HL-60/S4 (cell line): ENCODE data around the gene VOPP1.
"Not testable (repeated sequence)": the region's sequence is repeated elsewhere in the genome, so short reads cannot be mapped to it uniquely, and the experiment has no call there.

ENCODE experiments used
- in situ Hi-C: fragments of 300-500 bp; cut with MboI; formaldehyde crosslinking; loops from 2 replicates; pipeline ENCODE4 v1.14.3; 2022; ENCODE audit warnings: low sequenced_read_pairs

VOPP1 gene

GRCh38 chr7:55473932-55474331 is 98.4 kb downstream of the VOPP1 start:
- in situ Hi-C loops: no loop called here

GRCh38 chr7:55472928-55473725 is 99.2 kb downstream of the VOPP1 start:
- in situ Hi-C loops: no loop called here

DNA sequence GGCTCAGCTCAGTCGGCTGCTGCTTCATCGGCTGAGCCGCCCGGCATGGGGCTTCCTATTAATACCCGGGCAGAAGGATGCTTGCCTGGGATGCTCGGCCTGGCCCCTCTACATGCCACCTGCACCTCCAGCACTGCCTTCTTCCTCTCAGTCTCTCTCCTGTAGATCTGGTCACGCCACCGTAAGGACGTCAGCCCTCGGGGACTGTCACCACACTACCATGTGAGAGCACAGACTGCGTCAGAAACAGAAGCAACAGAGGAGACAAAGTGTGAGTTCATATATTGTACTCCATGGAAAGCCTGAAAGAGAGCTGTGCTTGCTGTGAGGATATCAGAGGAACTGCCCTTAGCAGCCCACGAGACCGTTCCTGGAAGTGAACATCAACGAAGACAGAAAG is 99.9 kb downstream of the VOPP1 start:
- in situ Hi-C loops: not testable (repeated sequence)

DNA sequence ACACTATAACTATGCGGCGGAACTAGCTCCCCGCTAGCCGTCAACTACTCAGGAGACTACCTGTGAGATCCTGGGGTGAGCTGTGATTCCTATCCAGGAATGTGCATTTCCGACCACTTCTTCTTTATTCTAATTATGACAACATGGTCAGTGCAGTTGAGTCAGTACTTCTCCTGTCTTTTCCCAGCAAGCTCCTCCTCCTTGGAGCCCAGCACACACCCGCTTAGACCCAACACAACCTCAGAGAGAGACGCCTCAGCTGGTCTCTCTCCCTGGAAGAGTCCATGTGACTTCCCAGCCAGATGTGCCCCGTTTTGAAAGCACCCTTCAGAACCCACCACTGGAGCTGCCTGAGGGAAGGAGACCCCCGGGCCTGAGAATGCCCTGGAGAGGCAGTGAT is 100.7 kb downstream of the VOPP1 start:
- in situ Hi-C loops: not testable (repeated sequence)

DNA sequence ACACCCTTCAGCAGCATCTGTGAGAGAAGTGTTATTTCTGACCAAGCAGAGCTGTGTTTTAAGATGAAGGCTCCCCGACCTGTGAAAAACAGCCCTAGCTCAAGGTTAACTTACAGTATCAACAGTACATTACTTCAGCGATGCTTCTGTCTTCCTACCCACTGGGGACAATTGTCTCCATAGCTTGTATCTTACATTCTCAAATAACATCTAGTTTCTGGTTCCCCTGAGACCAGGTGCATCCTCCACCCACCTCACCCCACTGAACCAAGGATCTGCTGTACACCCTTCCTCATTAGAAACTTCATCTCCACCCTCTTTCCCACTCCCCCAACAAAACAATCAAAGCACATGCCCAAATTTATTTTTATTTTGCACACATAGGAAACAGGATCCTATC is 102.0 kb downstream of the VOPP1 start:
- in situ Hi-C loops: no loop called here

GRCh38 chr7:55469721-55470120 is 102.6 kb downstream of the VOPP1 start:
- in situ Hi-C loops: no loop called here

DNA sequence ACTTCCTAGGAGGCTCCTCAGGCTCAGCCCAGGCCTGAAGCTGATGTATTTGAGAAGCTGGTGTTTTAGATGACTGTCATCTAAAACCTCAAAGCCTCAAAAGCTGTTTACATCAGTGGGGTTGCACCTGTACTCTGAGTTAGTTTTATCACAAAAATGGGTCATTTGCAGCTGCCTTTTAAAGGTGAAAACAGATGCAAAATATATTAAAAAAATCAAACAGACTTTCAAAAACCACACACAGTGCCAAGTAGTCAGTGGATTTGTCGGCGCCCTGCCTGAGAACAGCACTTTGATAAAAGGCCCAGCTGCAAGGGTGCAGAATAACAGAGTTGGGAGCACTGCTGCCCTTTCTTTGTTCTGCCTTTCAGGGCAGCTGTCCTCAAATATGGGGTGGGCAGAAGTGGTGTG is 103.0 kb downstream of the VOPP1 start:
- in situ Hi-C loops: no loop called here

- in situ Hi-C loops: no loop called here
Measured at GRCh38 chr7:55468495-55468894, 103.8 kb downstream of the VOPP1 start.

DNA sequence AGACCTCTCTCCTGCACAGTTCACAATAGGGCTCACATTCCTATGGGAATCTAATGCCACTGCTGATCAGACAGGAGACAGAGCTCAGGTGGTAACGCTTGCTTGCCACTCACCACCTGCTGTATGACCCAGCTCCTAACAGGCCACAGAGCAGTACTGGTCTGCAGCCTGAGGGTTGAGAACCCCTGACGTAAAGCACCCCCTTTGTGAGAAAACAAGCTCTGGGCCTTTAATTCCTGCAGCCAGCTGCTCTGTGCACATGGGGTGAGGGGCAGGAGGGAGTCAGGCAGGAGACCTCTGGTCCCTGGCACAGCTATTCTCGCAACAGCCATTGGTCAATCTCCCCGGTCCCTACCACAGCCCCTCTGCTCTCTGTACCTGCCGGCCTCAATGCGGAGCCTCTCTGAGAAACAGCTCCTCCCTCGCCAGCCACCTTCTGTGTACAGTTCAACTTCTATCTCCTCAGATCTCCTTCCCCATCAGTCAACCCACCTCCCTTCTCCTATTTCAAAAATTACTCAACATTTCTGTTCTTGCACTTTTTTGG is 105.2 kb downstream of the VOPP1 start:
- in situ Hi-C loops: no loop called here

DNA sequence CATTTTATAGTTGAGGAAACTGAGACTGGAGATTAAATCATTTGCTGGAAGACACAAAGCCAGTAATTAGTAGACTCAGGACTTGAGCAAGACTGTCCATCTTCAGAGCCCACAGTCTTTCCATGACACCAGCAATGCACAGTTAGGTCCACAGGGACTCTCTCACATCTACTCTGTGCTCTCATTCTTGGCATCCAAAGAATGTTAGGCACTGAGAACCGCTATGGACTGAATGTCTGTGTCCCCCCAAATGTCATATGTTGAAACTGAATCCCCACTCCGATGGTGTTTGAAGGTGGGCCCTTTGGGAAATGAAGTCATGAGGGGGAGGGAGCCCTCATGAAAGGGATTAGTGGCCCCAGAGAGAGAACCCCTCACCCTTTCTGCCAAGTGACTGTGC is 106.6 kb downstream of the VOPP1 start:
- in situ Hi-C loops: no loop called here

DNA sequence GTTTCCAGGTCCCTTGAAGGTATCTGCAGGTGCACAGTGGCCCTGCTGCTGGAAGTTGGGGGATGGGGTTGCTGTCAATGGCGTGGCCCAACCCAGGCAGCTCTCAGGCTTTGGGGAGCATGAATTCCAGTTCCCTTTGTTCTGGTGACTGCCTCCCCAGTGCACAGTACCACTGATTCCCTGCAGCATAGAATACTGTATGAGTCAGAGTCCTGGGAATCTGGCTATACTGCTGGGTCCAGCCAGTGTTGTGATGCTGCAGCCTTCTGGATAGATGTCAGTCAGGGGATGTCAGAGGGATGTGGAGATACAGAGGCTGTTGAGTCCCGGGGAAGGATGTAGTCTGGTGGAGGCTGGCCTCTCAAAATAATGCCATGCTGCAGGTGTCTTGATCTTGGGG is 107.9 kb downstream of the VOPP1 start:
- in situ Hi-C loops: no loop called here

DNA sequence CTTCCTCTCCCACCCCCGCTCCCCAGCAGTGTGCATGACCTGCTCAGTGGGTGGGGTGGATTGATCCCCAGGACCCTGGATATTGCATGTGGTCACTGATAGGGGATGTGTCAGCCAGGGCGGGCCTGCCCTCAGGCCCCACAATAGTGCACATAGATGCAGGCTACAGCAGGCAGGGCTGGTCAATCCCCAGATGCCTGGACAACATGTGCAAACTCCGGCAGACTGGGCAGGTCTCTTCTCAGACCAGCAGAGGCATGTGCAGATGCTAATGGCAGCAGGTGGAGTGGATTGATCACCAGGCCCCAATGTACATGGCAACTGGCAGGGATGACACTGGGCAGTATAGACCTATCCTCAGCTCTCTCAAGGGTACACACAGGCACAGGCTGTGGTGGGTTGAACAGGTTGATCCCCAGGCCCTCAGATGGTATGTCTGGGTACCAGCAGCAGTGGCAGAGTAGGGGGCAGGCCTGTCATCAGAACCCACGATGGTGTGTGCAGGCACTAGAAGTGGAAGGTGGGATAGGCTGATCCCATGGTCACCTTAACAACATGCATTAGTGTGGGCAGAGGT is 108.5 kb downstream of the VOPP1 start:
- in situ Hi-C loops: no loop called here

DNA sequence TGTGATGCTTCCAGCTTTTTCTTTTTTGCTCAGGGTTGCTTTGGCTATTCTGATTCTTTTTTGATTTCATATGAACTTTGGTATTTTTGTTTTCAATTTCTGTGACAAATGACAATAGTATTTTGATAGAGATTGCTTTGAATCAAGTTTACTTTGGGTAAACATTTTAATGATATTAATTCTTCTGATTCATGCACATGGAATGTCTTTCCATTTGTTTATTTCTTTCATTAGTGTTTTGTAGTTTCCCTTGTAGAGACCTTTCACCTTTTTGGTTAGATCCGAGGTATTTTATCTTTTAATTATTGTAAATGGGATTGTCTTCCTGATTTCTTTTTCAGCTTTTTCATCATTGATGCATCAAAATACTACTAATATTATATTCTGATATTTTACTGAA is 114.0 kb downstream of the VOPP1 start:
- in situ Hi-C loops: no loop called here

DNA sequence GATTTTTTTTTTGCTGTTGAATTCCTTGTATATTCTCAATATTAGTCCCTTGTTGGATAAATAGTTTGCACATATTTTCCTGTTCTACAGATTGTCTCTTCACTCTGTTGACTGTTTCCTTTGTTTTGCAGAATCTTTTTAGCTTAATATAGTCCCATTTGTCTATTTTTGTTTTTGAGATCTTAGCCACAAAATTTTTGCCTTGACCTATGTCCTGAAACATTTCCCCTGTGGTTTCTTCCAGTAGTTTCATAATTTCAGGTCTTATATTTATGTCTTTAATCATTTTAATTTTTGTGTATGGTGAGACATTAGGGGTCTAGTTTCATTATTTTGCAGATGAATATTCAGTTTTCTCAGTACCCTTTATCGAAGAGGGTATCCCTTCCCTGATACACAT is 114.5 kb downstream of the VOPP1 start:
- in situ Hi-C loops: no loop called here

DNA sequence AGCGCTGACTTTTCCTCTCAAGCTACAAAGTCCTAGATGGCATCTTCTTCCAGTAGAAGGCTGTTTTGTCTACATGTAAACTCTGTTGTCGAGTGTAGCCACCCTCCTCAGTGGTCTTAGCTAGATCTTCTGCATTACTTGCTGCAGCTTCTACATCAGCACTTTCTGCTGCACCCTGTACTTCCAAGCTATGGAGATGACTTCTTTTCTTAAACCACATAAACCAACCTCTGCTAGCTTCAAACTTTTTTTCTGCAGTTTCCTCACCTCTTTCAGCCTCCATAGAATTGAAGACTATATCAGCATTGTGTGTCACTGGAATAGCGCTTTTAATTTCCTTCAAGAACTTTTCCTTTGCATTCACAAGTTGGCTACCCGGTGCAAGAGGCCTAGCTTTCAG is 119.3 kb downstream of the VOPP1 start:
- in situ Hi-C loops: no loop called here

GRCh38 chr7:55449992-55450535 is 122.2 kb downstream of the VOPP1 start:
- in situ Hi-C loops: no loop called here

- in situ Hi-C loops: no loop called here
Measured at GRCh38 chr7:55449205-55449991, 122.9 kb downstream of the VOPP1 start.

GRCh38 chr7:55448526-55448925 is 123.8 kb downstream of the VOPP1 start:
- in situ Hi-C loops: no loop called here

DNA sequence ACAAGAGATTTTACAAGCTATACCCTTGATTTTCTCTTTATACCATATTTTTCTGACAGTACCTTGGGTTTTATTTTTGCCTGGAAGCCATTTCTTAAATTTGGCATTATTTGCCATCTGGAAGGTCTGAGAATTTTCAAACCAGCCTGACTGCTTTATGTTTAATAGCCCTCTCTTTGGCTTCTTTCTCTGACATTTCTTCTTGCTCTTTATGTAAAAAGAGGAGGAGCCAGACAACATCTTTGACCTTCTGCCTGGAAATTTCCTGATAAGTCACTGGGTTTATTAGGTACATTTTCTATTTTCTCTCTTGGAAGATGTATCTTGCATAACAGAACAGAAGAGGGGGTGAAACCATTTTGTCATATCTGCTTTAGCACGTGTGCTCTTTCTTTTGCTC is 127.5 kb downstream of the VOPP1 start:
- in situ Hi-C loops: no loop called here

- in situ Hi-C loops: no loop called here
Measured at GRCh38 chr7:55441774-55442522, 130.4 kb downstream of the VOPP1 start.

- in situ Hi-C loops: no loop called here
Measured at GRCh38 chr7:55441002-55441401, 131.3 kb downstream of the VOPP1 start.
